Measurements from ENCODE around the gene TPTE.
"Not testable (repeated sequence)": the region's sequence is repeated elsewhere in the genome, so short reads cannot be mapped to it uniquely, and the experiment has no call there.

GRCh38 chr21:10548331-10548954 lies 27.1 kb downstream of the TPTE start:
- not testable (repeated sequence) for TF ChIP-seq CTCF (IDR thresholded peaks at IDR 0.05); REST (IDR thresholded peaks at IDR 0.05; ENCODE audit: insufficient read depth in 1 of 2, low read depth in 2 of 2, low read length in 1 of 2); TCF7L2 (IDR thresholded peaks at IDR 0.05; ENCODE audit: low read depth, low read length); POLR2AphosphoS5 (IDR thresholded peaks at IDR 0.05; ENCODE audit: low read depth, low read length)

Measured in Panc1 (cell line).